ENCODE data around the gene MAP7.

- TF ChIP-seq CTCF (IDR thresholded peaks at IDR 0.05; ENCODE audit: low read depth, low read length) (no peak), EZH2phosphoT487 (IDR thresholded peaks at IDR 0.05; ENCODE audit: low read depth) (no peak)
Measured at GRCh38 chr6:136477548-136477947, 72.7 kb downstream of the MAP7 start.

Measured in OCI-LY3 (cell line).